BJ (cell line): ENCODE measurements around the gene SLC23A2. TPM values are rescaled to one million over a fixed set of nuclear protein-coding genes. Genes with fewer than 3 reads are reported as not detected.
"Not testable (repeated sequence)": the region's sequence is repeated elsewhere in the genome, so short reads cannot be mapped to it uniquely, and the experiment has no call there.

Experiments
- CTCF ChIA-PET: fragments of 350-600 bp; formaldehyde crosslinking; extraction: SDS; loops from one replicate; lab custom pipeline; 2021; ENCODE audit warnings: antibody characterized with exemption, inconsistent platforms; lab: Yijun Ruan, JAX
- POLR2A ChIA-PET: fragments of 300-600 bp; sonication (Branson Sonifier 250); formaldehyde crosslinking; extraction: SDS; loops from one replicate; lab custom pipeline; 2021; ENCODE audit warnings: antibody characterized with exemption; lab: Charles Lee
- DNase-seq: peaks from one replicate; pipeline ENCODE4 v3.0.0-alpha.2; 2011; ENCODE audit warnings: low read depth
- H3K27me3 ChIP-seq: 2 replicates; pipeline ENCODE4 v1.6.0; 2011; ENCODE audit warnings: low read length; ENCODE audit not compliant: control insufficient read depth, insufficient read depth
- H3K36me3 ChIP-seq: 2 replicates; pipeline ENCODE4 v1.5.1; 2011; ENCODE audit warnings: low read length; ENCODE audit not compliant: control insufficient read depth, insufficient read depth
- H3K4me3 ChIP-seq: 2 replicates; pipeline ENCODE4 v1.5.1; 2011; ENCODE audit warnings: low read depth, mild to moderate bottlenecking, control low read depth, low read length
- polyA plus RNA-seq: library from polyadenylated mRNA; depleted of rRNA; stranded (reverse); fragments of >200 nt; gene quantifications from 2 replicates; pipeline ENCODE4 v1.2.3, GENCODE V29; 2011
- TF ChIP-seq, protein P1 (sequence below): IDR thresholded peaks from 2 replicates; pipeline ENCODE4 v1.5.1; 2011; ENCODE audit warnings: low read depth, mild to moderate bottlenecking, control low read depth, inconsistent platforms, low read length, moderate library complexity; ENCODE audit not compliant: insufficient read depth

Gene SLC23A2
- polyA plus RNA-seq, 1 experiment: 11.2 TPM

GRCh38 chr20:4925842-4926530, 75.3 kb downstream of the SLC23A2 start:
- DNase-seq: no peak
- ChIA-PET POLR2A (no interaction called here), CTCF (interaction anchor here (1.2 kb wide), 1 partner anchor 279 kb away, joined by 4 read pairs; no protein-coding TSS in a partner anchor)
- TF ChIP-seq, protein P1, sequence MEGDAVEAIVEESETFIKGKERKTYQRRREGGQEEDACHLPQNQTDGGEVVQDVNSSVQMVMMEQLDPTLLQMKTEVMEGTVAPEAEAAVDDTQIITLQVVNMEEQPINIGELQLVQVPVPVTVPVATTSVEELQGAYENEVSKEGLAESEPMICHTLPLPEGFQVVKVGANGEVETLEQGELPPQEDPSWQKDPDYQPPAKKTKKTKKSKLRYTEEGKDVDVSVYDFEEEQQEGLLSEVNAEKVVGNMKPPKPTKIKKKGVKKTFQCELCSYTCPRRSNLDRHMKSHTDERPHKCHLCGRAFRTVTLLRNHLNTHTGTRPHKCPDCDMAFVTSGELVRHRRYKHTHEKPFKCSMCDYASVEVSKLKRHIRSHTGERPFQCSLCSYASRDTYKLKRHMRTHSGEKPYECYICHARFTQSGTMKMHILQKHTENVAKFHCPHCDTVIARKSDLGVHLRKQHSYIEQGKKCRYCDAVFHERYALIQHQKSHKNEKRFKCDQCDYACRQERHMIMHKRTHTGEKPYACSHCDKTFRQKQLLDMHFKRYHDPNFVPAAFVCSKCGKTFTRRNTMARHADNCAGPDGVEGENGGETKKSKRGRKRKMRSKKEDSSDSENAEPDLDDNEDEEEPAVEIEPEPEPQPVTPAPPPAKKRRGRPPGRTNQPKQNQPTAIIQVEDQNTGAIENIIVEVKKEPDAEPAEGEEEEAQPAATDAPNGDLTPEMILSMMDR: no peak
- H3K27me3 ChIP-seq: no peaks in the 10 kb centered on the region
- H3K36me3 ChIP-seq: no peaks in the 10 kb centered on the region
- H3K4me3 ChIP-seq: no peak overlapping the region

- CTCF ChIA-PET: no interaction called here
- TF ChIP-seq, protein P1: no peak
- no peak for DNase-seq
- no peak overlapping the region for H3K4me3 ChIP-seq
- no peaks in the 10 kb centered on the region for H3K27me3 ChIP-seq
- no peaks in the 10 kb centered on the region for H3K36me3 ChIP-seq
- POLR2A ChIA-PET: no interaction called here
Measured at GRCh38 chr20:4924446-4924845, 76.9 kb downstream of the SLC23A2 start.

DNA sequence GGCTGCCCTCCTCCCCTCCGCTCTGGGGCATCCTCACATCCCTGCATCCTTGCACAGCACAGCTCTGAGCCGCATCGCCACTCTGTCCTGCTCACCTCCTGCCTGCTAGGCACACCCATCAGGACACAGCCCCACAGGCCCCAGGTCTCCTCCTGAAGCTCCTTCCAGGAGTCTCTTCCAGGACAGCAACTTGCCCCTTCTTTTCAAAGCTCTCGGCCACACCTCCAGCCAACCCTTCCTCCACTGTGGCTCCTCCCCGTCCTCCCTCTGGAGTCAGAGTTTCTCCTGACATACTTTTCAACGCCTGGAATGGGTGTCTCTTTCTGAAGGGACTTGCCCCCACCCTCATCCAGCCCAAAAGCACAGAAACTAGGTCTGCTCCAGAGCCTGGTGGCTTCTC, 77.3 kb downstream of the SLC23A2 start:
- Histone ChIP-seq H3K4me3 (no peak overlapping the region), H3K36me3 (no peaks in the 10 kb centered on the region), H3K27me3 (no peaks in the 10 kb centered on the region)
- DNase-seq: no peak
- ChIA-PET POLR2A (no interaction called here), CTCF (no interaction called here)
- TF ChIP-seq, protein P1: no peak

DNA sequence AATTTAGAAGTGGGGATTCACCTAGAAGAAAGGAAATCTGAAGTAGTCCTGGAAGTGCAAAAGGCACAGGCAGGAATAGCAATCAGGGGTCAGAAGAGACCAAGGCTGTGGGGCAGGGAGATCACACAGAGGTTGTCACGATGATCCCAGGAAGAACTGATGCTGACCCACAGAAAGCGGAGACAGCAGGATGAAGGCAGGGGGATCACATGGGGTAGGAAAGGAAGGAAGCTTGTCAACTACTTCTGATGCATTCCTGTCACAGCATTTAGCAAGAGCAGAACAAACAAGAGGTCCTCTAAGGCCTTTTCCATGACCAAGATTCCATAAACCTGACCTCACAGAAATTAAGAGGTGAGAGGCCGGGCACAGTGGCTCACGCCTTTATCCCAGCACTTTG, 79.1 kb downstream of the SLC23A2 start:
- no peak for DNase-seq
- CTCF ChIA-PET: no interaction called here
- TF ChIP-seq, protein P1: no peak
- Histone ChIP-seq H3K4me3 (no peak overlapping the region), H3K36me3 (no peaks in the 10 kb centered on the region), H3K27me3 (no peaks in the 10 kb centered on the region)
- POLR2A ChIA-PET: no interaction called here

- POLR2A ChIA-PET, H3K4me3 ChIP-seq, H3K27me3 ChIP-seq, DNase-seq, H3K36me3 ChIP-seq, CTCF ChIA-PET: not testable (repeated sequence)
Measured at GRCh38 chr20:4921271-4921670, 80.0 kb downstream of the SLC23A2 start.

GRCh38 chr20:4920655-4921054, 80.7 kb downstream of the SLC23A2 start:
- Histone ChIP-seq H3K27me3 (no peaks in the 10 kb centered on the region), H3K4me3 (no peak overlapping the region), H3K36me3 (no peaks in the 10 kb centered on the region)
- ChIA-PET POLR2A (no interaction called here), CTCF (interaction anchor here (1.0 kb wide), 1 partner anchor 23 kb away, joined by 3 read pairs; no protein-coding TSS in a partner anchor)
- TF ChIP-seq, protein P1: no peak
- DNase-seq: no peak
